Measurements from ENCODE around the gene NALCN.

NALCN gene

GRCh38 chr13:101111894-101112293, 304.4 kb downstream of the NALCN start:
- DNase-seq = no peak

GRCh38 chr13:101109005-101109404, 307.3 kb downstream of the NALCN start:
- no peak for DNase-seq

GRCh38 chr13:101098873-101099272, 317.4 kb downstream of the NALCN start:
- peak; percentile 7 for DNase-seq

- peak; percentile 18 for DNase-seq
These were observed 323.3 kb downstream of the NALCN start for GRCh38 chr13:101092985-101093384.

GRCh38 chr13:101090287-101090686, 326.0 kb downstream of the NALCN start:
- no peak for DNase-seq

GRCh38 chr13:101085551-101085950, 330.8 kb downstream of the NALCN start:
- DNase-seq = no peak

- no peak for DNase-seq
These were observed 333.9 kb downstream of the NALCN start for GRCh38 chr13:101082441-101082840.

GRCh38 chr13:101080616-101081015, 335.7 kb downstream of the NALCN start:
- DNase-seq = no peak

- peak; percentile 75 for DNase-seq
These were observed 351.0 kb downstream of the NALCN start for GRCh38 chr13:101065329-101065728.

- DNase-seq = no peak
These were observed 356.5 kb downstream of the NALCN start for GRCh38 chr13:101059793-101060192.

GRCh38 chr13:101058841-101059240, 357.5 kb downstream of the NALCN start:
- no peak for DNase-seq

- no peak for DNase-seq
These were observed 362.8 kb downstream of the NALCN start for GRCh38 chr13:101053301-101054093.

- DNase-seq = no peak
These were observed 367.0 kb downstream of the NALCN start for GRCh38 chr13:101049166-101049850.

GRCh38 chr13:101036546-101036945, 379.8 kb downstream of the NALCN start:
- no peak for DNase-seq

GRCh38 chr13:101035119-101035620, 381.1 kb downstream of the NALCN start:
- DNase-seq = no peak

- DNase-seq = no peak
These were observed 389.4 kb downstream of the NALCN start for GRCh38 chr13:101026736-101027398.

- DNase-seq = no peak
These were observed 390.0 kb downstream of the NALCN start for GRCh38 chr13:101026328-101026727.

GRCh38 chr13:101025925-101026324, 390.4 kb downstream of the NALCN start:
- no peak for DNase-seq

GRCh38 chr13:101025519-101025918, 390.8 kb downstream of the NALCN start:
- no peak for DNase-seq

GRCh38 chr13:101019126-101019525, 397.2 kb downstream of the NALCN start:
- no peak for DNase-seq

GRCh38 chr13:101018720-101019119, 397.6 kb downstream of the NALCN start:
- peak; percentile 81 for DNase-seq

- no peak for DNase-seq
These were observed 399.0 kb downstream of the NALCN start for GRCh38 chr13:101017123-101017872.

GRCh38 chr13:101016475-101016874, 399.8 kb downstream of the NALCN start:
- no peak for DNase-seq

Measured in fibroblast of skin of right biceps (primary cell).